SK-N-SH (cell line): Measurements from ENCODE around the gene LARP4. TPM values are rescaled to one million over a fixed set of nuclear protein-coding genes. Genes with fewer than 3 reads are reported as not detected.

Experiments
- CTCF ChIA-PET: fragments of 300-600, 350-600 bp; formaldehyde crosslinking; extraction: SDS; loops from one replicate; lab custom pipeline; 2021; lab: Yijun Ruan, JAX
- POLR2A ChIA-PET: fragments of 350-600 bp; sonication (Branson Sonifier 250); formaldehyde crosslinking; extraction: SDS; loops from one replicate; lab custom pipeline; 2020; ENCODE audit warnings: antibody characterized with exemption, inconsistent platforms; lab: Yijun Ruan, JAX
- DNase-seq: peaks from one replicate; pipeline ENCODE4 v3.0.0; 2012
- H2AFZ ChIP-seq: fragments of 200-600 bp; sonication (generic); 2 replicates; pipeline ENCODE4 v1.8.1; 2016; ENCODE audit warnings: antibody characterized with exemption, mild to moderate bottlenecking, low read depth
- H3F3A ChIP-seq: fragments of 200-600 bp; sonication (generic); replicated peaks from 2 replicates; pipeline ENCODE3; 2016; ENCODE audit warnings: antibody characterized with exemption, mild to moderate bottlenecking; ENCODE audit not compliant: insufficient read depth
- H3K27ac ChIP-seq, 2 experiments: fragments of 200-500 bp in 1 of 2; fragments of 200-600 bp in 1 of 2; sonication (Bioruptor generic) in 1 of 2; sonication (generic), shearing (Covaris generic) in 1 of 2; 2 replicates each; pipeline versions ENCODE4 v1.5.1 to v1.6.1; 2014 to 2016; ENCODE audit warnings: low read depth in 2 of 2, inconsistent platforms in 1 of 2, low read length in 1 of 2, mild to moderate bottlenecking in 1 of 2, mixed read lengths in 1 of 2
- H3K27me3 ChIP-seq: fragments of 200-600 bp; sonication (generic), shearing (Covaris generic); 2 replicates; pipeline ENCODE4 v1.6.1; 2016; ENCODE audit warnings: mixed run types; ENCODE audit not compliant: insufficient read depth
- H3K36me3 ChIP-seq, 2 experiments: fragments of 200-500 bp in 1 of 2; fragments of 200-600 bp in 1 of 2; sonication (Bioruptor generic) in 1 of 2; sonication (generic) in 1 of 2; replicated peaks in 1 of 2; 2 replicates each; pipeline versions ENCODE3 to v1.5.1; 2014 to 2016; ENCODE audit warnings: low read length in 1 of 2, mild to moderate bottlenecking in 1 of 2; ENCODE audit not compliant: insufficient read depth in 2 of 2, control insufficient read depth in 1 of 2
- H3K4me1 ChIP-seq, 2 experiments: fragments of 200-500 bp in 1 of 2; fragments of 200-600 bp in 1 of 2; sonication (Bioruptor generic) in 1 of 2; sonication (generic), shearing (Covaris generic) in 1 of 2; 2 replicates each; pipeline versions ENCODE4 v1.5.1 to v1.6.1; 2014 to 2016; ENCODE audit warnings: low read depth in 1 of 2, low read length in 1 of 2, mixed run types in 1 of 2; ENCODE audit not compliant: insufficient read depth in 2 of 2, control insufficient read depth in 1 of 2
- H3K4me2 ChIP-seq: fragments of 200-600 bp; sonication (generic), shearing (Covaris generic); 2 replicates; pipeline ENCODE4 v1.6.1; 2017; ENCODE audit warnings: mixed run types
- H3K4me3 ChIP-seq, 2 experiments: fragments of 200-500 bp in 1 of 2; fragments of 200-600 bp in 1 of 2; sonication (Bioruptor generic) in 1 of 2; sonication (generic), shearing (Covaris generic) in 1 of 2; 2 replicates each; pipeline versions ENCODE4 v1.5.1 to v1.8.1; 2014 to 2016; ENCODE audit warnings: low read depth in 2 of 2, inconsistent platforms in 1 of 2, low read length in 1 of 2, mild to moderate bottlenecking in 1 of 2, mixed read lengths in 1 of 2, moderate library complexity in 1 of 2
- H3K79me2 ChIP-seq: fragments of 200-600 bp; sonication (generic); 2 replicates; pipeline ENCODE4 v1.8.1; 2017; ENCODE audit warnings: mild to moderate bottlenecking; ENCODE audit not compliant: insufficient read depth
- H3K9ac ChIP-seq: fragments of 200-600 bp; sonication (generic); 2 replicates; pipeline ENCODE4 v1.6.1; 2017; ENCODE audit warnings: mixed run types
- H3K9me2 ChIP-seq: fragments of 200-600 bp; sonication (generic); 2 replicates; pipeline ENCODE4 v1.6.1; 2017; ENCODE audit warnings: mixed run types
- H3K9me3 ChIP-seq: fragments of 200-600 bp; sonication (generic); 2 replicates; pipeline ENCODE4 v1.6.1; 2017; ENCODE audit warnings: mixed run types, mild to moderate bottlenecking, moderate library complexity
- H4K20me1 ChIP-seq: fragments of 200-600 bp; sonication (generic); 2 replicates; pipeline ENCODE4 v1.6.1; 2017; ENCODE audit warnings: mild to moderate bottlenecking, mixed run types; ENCODE audit not compliant: insufficient read depth
- ELF1 ChIP-seq: IDR thresholded peaks from 2 replicates; pipeline ENCODE4 v1.4.0; 2012
- EP300 ChIP-seq, 2 experiments: IDR thresholded peaks; 2 replicates each; pipeline versions ENCODE4 v1.4.0 to v1.6.1; 2012; ENCODE audit warnings: borderline replicate concordance in 1 of 2, low read depth in 1 of 2, low read length in 1 of 2
- EZH2phosphoT487 ChIP-seq: fragments of 200-600 bp; sonication (generic); IDR thresholded peaks from 2 replicates; pipeline ENCODE4 v1.6.1; 2017; ENCODE audit warnings: low read depth, mixed run types, mild to moderate bottlenecking, antibody characterized with exemption, moderate library complexity, borderline replicate concordance
- FOXM1 ChIP-seq: IDR thresholded peaks from 2 replicates; pipeline ENCODE4 v1.4.0; 2012; ENCODE audit warnings: low read depth, mild to moderate bottlenecking
- MEF2A ChIP-seq: IDR thresholded peaks from 2 replicates; pipeline ENCODE4 v1.4.0; 2012; ENCODE audit warnings: low read depth, borderline replicate concordance
- MXI1 ChIP-seq: IDR thresholded peaks from 2 replicates; pipeline ENCODE4 v1.6.1; 2012; ENCODE audit warnings: mild to moderate bottlenecking, low read depth, low read length, improper control_type of control experiment
- NFIC ChIP-seq: IDR thresholded peaks from 2 replicates; pipeline ENCODE4 v1.4.0; 2012; ENCODE audit warnings: borderline replicate concordance
- POLR2AphosphoS5 ChIP-seq: IDR thresholded peaks from 2 replicates; pipeline ENCODE4 v1.6.1; 2012; ENCODE audit warnings: low read depth, low read length
- RAD21 ChIP-seq: IDR thresholded peaks from 2 replicates; pipeline ENCODE4 v1.6.1; 2012; ENCODE audit warnings: mild to moderate bottlenecking, low read length
- RFX5 ChIP-seq: IDR thresholded peaks from 2 replicates; pipeline ENCODE4 v1.6.1; 2012; ENCODE audit warnings: mild to moderate bottlenecking, improper control_type of control experiment, low read length
- RXRA ChIP-seq: IDR thresholded peaks from 2 replicates; pipeline ENCODE4 v1.4.0; 2012; ENCODE audit warnings: low read depth, mild to moderate bottlenecking, borderline replicate concordance
- TAF1 ChIP-seq: IDR thresholded peaks from 2 replicates; pipeline ENCODE4 v1.6.1; 2012; ENCODE audit warnings: low read depth, mild to moderate bottlenecking, low read length, moderate library complexity, borderline replicate concordance
- TEAD4 ChIP-seq: IDR thresholded peaks from 2 replicates; pipeline ENCODE4 v1.4.0; 2012; ENCODE audit warnings: mild to moderate bottlenecking, borderline replicate concordance; ENCODE audit not compliant: insufficient read depth
- WGBS: methylation state at CpG from one replicate; pipeline ENCODE4 v1.1.6; 2017; ENCODE audit warnings: low lambda C conversion rate; 5-methylcytosine and 5-hydroxymethylcytosine counted together
- polyA plus RNA-seq, 3 experiments: library from polyadenylated mRNA; depleted of rRNA; stranded (reverse); fragments of >200 nt; gene quantifications; 2 replicates each; pipeline ENCODE4 v1.2.3, GENCODE V29; 2012
- TF ChIP-seq, protein P1 (sequence below): IDR thresholded peaks from 2 replicates; pipeline ENCODE4 v1.4.0; 2012; ENCODE audit warnings: low read depth, borderline replicate concordance
- TF ChIP-seq, protein P2 (sequence below): IDR thresholded peaks from 2 replicates; pipeline ENCODE4 v1.6.1; 2012; ENCODE audit warnings: mild to moderate bottlenecking, low read depth, low read length, moderate library complexity
- TF ChIP-seq, protein P3 (sequence below): fragments of 150-350 bp; IDR thresholded peaks from 2 replicates; pipeline ENCODE4 v1.6.1; 2017; ENCODE audit warnings: antibody characterized with exemption, low read length, low read depth, borderline replicate concordance
- TF ChIP-seq, protein P4 (sequence below): fragments of 200-600 bp; sonication (generic); IDR thresholded peaks from 2 replicates; pipeline ENCODE4 v1.6.1; 2017; ENCODE audit warnings: antibody characterized with exemption, mild to moderate bottlenecking, moderate library complexity

Gene LARP4
- polyA plus RNA-seq, 1 of the 3 experiments (the other 2 are of a cell fraction): 10.8 TPM

DNA sequence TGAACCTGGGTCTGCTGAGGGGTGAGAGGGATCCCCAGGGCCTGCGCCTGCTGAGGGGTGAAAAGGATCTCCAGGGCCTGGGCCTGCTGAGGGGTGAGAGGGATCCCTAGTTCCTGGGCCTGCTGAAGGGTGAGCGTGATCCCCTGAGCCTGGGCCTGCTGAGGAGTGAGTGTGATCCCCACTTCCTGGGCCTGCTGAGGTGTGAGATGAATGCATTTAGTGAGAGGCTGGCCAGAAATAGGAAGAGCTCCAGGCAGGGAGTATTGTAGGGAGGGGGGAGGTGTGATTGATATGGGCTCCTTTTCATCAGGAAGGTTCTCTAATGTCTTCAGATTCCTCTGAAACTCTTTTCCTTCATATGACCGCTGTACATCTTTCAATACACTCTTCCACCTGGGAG is 47.3 kb upstream of the LARP4 start:
- CTCF ChIA-PET: no interaction called here
- Histone ChIP-seq H3K9me3 (no peaks in the 10 kb centered on the region), H4K20me1 (no peaks in the 10 kb centered on the region), H3K9me2 (no peaks in the 10 kb centered on the region), H3K79me2 (no peaks in the 10 kb centered on the region), H3K27me3 (no peaks in the 10 kb centered on the region), H3K9ac (no peak overlapping the region), H3K4me2 (no peak overlapping the region), H3K4me3 (no peak overlapping the region), H2AFZ (peak overlapping the region; percentile 36), H3F3A (no peaks in the 10 kb centered on the region), H3K27ac (no peak overlapping the region), H3K36me3 (no peaks in the 10 kb centered on the region), H3K4me1 (no peaks in the 10 kb centered on the region)
- POLR2A ChIA-PET: no interaction called here
- TF ChIP-seq RXRA (no peak), NFIC (no peak), FOXM1 (no peak), EZH2phosphoT487 (no peak), TEAD4 (no peak), POLR2AphosphoS5 (no peak), MEF2A (no peak), EP300 (IDR thresholded peaks at IDR 0.05; ENCODE audit: borderline replicate concordance in 1 of 2, low read depth in 1 of 2, low read length in 1 of 2) (no peak)
- TF ChIP-seq, protein P1, sequence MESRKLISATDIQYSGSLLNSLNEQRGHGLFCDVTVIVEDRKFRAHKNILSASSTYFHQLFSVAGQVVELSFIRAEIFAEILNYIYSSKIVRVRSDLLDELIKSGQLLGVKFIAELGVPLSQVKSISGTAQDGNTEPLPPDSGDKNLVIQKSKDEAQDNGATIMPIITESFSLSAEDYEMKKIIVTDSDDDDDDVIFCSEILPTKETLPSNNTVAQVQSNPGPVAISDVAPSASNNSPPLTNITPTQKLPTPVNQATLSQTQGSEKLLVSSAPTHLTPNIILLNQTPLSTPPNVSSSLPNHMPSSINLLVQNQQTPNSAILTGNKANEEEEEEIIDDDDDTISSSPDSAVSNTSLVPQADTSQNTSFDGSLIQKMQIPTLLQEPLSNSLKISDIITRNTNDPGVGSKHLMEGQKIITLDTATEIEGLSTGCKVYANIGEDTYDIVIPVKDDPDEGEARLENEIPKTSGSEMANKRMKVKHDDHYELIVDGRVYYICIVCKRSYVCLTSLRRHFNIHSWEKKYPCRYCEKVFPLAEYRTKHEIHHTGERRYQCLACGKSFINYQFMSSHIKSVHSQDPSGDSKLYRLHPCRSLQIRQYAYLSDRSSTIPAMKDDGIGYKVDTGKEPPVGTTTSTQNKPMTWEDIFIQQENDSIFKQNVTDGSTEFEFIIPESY: no peak
- WGBS: 100% methylated on average over 2 of the region's 3 CpGs
- no peak for DNase-seq

DNA sequence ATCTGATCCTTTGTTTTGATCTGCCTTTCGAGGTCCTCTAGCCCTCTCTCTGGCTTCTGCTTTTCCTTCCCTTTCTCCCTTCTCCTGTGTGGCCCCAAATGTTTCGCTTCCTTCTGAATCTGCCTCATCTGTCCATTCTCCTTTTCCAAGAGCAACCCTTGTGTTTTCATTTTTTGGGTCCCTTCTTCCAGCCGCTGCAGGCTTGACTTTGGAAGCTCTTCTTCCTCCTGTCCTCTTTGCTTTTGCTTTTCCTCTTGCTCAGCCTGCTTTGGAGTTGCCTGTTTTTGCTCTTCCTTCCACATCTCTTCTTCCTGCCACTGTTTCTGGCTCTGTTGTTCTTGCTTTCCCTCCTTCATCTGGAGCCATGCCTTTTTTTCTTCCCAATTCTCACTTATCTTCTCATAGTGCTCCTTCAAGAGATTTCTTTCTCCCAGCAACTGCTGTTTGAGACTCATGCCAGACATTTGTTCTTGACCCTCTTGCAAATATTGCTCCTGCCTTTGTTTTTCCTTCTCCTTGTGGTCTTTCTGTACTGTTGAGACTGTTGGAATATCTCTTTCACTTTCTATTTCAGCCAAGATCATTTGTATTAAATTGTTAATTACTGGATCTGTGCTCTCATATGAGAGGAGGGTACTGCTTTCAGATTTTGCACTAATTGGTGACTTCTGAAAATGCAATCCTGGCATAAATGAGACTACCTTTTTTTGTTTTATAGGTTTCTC is 46.7 kb upstream of the LARP4 start:
- Histone ChIP-seq H4K20me1 (no peaks in the 10 kb centered on the region), H2AFZ (peak overlapping the region; percentile 36), H3K27ac (no peak overlapping the region), H3K9ac (no peak overlapping the region), H3K4me3 (peak overlapping the region in 1 of 2 experiments; percentile 11; a peak in 1 of 4 replicates), H3K4me2 (peak overlapping the region; percentile 59), H3K9me3 (no peaks in the 10 kb centered on the region), H3K9me2 (no peaks in the 10 kb centered on the region), H3K36me3 (no peaks in the 10 kb centered on the region), H3K4me1 (no peaks in the 10 kb centered on the region), H3K27me3 (no peaks in the 10 kb centered on the region), H3F3A (no peaks in the 10 kb centered on the region), H3K79me2 (no peaks in the 10 kb centered on the region)
- CTCF ChIA-PET: interaction anchor here (0.7 kb wide), 1 partner anchor 195 kb away, joined by 3 read pairs; no protein-coding TSS in a partner anchor
- POLR2A ChIA-PET: no interaction called here
- 90% methylated on average over 3 of the region's 3 CpGs for WGBS
- DNase-seq: no peak
- TF ChIP-seq EZH2phosphoT487 (no peak), TAF1 (no peak), MXI1 (no peak), RAD21 (no peak), ELF1 (no peak), FOXM1 (no peak), RFX5 (no peak), RXRA (no peak)
- TF ChIP-seq, protein P2, sequence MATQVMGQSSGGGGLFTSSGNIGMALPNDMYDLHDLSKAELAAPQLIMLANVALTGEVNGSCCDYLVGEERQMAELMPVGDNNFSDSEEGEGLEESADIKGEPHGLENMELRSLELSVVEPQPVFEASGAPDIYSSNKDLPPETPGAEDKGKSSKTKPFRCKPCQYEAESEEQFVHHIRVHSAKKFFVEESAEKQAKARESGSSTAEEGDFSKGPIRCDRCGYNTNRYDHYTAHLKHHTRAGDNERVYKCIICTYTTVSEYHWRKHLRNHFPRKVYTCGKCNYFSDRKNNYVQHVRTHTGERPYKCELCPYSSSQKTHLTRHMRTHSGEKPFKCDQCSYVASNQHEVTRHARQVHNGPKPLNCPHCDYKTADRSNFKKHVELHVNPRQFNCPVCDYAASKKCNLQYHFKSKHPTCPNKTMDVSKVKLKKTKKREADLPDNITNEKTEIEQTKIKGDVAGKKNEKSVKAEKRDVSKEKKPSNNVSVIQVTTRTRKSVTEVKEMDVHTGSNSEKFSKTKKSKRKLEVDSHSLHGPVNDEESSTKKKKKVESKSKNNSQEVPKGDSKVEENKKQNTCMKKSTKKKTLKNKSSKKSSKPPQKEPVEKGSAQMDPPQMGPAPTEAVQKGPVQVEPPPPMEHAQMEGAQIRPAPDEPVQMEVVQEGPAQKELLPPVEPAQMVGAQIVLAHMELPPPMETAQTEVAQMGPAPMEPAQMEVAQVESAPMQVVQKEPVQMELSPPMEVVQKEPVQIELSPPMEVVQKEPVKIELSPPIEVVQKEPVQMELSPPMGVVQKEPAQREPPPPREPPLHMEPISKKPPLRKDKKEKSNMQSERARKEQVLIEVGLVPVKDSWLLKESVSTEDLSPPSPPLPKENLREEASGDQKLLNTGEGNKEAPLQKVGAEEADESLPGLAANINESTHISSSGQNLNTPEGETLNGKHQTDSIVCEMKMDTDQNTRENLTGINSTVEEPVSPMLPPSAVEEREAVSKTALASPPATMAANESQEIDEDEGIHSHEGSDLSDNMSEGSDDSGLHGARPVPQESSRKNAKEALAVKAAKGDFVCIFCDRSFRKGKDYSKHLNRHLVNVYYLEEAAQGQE: no peak
- TF ChIP-seq, protein P3, sequence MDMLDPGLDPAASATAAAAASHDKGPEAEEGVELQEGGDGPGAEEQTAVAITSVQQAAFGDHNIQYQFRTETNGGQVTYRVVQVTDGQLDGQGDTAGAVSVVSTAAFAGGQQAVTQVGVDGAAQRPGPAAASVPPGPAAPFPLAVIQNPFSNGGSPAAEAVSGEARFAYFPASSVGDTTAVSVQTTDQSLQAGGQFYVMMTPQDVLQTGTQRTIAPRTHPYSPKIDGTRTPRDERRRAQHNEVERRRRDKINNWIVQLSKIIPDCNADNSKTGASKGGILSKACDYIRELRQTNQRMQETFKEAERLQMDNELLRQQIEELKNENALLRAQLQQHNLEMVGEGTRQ: no peak
- TF ChIP-seq, protein P4, sequence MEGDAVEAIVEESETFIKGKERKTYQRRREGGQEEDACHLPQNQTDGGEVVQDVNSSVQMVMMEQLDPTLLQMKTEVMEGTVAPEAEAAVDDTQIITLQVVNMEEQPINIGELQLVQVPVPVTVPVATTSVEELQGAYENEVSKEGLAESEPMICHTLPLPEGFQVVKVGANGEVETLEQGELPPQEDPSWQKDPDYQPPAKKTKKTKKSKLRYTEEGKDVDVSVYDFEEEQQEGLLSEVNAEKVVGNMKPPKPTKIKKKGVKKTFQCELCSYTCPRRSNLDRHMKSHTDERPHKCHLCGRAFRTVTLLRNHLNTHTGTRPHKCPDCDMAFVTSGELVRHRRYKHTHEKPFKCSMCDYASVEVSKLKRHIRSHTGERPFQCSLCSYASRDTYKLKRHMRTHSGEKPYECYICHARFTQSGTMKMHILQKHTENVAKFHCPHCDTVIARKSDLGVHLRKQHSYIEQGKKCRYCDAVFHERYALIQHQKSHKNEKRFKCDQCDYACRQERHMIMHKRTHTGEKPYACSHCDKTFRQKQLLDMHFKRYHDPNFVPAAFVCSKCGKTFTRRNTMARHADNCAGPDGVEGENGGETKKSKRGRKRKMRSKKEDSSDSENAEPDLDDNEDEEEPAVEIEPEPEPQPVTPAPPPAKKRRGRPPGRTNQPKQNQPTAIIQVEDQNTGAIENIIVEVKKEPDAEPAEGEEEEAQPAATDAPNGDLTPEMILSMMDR: no peak
